HG03432 (cell line): ENCODE measurements around the gene MSANTD2.
A peak's percentile ranks its signal among the peaks of the same experiment; 100 is the strongest.

Experiments
- ATAC-seq: cut with Tn5 transposase; IDR thresholded peaks from one replicate; pipeline ENCODE4 v1.9.1; 2021; ENCODE audit warnings: mild to moderate bottlenecking, moderate library complexity; ENCODE audit not compliant: unreplicated experiment

Gene MSANTD2

GRCh38 chr11:124800226-124800929 is at the start of gene MSANTD2:
Gene MSANTD2, minus strand, starts transcription at chr11:124800406. Its CDS starts 26 bp downstream, at chr11:124800380.
- peak; percentile 93 for ATAC-seq

GRCh38 chr11:124846070-124846673 is 46.0 kb upstream of the MSANTD2 start:
- no peak for ATAC-seq

GRCh38 chr11:124844664-124845079 is 44.5 kb upstream of the MSANTD2 start:
- no peak for ATAC-seq

DNA sequence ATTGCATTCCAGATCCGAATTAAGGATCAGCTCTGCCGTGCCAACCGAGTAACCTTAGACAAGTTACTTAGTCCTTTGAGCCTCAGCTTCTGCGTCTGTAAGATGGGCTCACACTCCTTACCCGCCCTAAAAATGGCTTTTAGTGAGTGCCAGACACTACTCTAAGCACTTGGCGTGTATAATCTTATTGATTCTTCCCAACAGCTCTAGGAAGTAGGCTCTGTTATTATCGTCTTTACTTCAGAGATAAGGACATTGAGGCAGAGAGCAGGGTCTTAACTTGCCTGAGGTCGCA is 43.4 kb upstream of the MSANTD2 start:
- no peak for ATAC-seq

GRCh38 chr11:124842305-124842704 is 42.1 kb upstream of the MSANTD2 start:
- ATAC-seq: no peak

DNA sequence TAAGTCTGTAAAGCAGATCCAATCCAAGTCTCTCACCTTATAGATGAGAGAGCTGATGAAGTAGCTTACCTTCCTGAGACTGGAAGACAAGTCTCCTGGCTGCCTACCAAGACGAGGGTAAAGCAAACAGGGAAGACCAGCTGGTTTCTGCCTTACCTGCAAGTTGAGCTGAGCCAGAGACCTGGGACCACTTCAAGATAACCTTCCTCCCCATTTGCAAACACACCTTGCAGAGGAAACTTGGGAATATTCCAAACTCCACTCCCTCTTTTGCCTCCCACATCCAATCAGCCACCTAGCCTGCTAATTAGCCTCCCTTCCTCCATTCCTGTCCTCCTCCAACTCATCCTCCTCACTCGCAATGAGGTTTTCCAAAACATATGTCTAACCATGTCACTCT is 41.6 kb upstream of the MSANTD2 start:
- ATAC-seq: no peak

- ATAC-seq: no peak
Measured at GRCh38 chr11:124841201-124841600, 41.0 kb upstream of the MSANTD2 start.

DNA sequence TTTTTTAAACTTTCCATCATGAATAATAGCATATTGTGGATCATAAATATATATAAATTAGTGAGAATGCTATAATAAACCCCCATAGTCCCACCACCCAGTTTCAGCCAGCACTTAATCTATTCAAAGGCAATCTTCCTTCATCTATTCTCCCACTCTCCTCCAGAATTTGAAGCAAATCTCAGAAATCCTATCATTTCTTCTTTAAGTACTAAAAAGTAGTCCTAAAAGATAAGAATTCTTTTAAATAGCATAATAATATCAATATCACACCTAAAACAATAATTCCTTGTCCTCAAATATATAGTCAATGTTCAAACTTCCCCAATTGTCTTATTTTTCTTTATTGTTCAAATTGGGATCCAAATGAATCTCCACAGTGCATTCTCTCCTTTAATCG is 40.5 kb upstream of the MSANTD2 start:
- ATAC-seq: no peak

DNA sequence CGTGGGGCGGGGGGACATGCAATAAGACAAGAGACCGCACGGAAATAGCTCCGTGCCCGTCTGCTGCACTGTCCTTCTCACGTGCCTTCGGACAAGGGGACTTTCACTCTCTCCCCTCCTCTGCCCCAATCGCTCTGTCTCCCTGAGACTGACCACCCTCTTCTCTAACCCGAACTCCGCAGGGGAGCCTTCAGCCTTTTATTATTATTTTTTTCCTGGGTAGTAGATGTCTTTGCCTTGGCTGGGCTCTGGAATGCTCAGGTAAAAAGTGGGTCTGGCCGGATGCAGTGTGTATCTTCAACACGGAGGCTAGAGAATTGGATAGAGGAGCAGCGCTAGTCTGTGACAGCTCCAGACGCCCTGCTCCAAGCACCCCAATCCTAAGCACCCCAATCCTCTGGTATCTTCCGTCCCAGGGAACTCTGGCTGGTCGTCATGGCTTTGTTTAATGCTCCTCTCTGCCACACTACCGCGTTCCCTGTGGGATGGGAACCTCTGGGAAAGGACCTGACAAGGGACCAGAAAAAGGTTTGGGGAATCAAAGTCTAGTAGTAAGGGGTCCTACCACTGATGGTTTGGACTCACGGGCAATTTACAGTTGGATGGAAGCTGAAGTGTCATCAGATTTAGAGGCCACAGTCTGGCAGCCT is 39.9 kb upstream of the MSANTD2 start:
- ATAC-seq: no peak

GRCh38 chr11:124839128-124839971 is 39.1 kb upstream of the MSANTD2 start:
- no peak for ATAC-seq

GRCh38 chr11:124838805-124839127 is 38.6 kb upstream of the MSANTD2 start:
- ATAC-seq: no peak

GRCh38 chr11:124837491-124837856 is 37.3 kb upstream of the MSANTD2 start:
- peak; percentile 42 for ATAC-seq

DNA sequence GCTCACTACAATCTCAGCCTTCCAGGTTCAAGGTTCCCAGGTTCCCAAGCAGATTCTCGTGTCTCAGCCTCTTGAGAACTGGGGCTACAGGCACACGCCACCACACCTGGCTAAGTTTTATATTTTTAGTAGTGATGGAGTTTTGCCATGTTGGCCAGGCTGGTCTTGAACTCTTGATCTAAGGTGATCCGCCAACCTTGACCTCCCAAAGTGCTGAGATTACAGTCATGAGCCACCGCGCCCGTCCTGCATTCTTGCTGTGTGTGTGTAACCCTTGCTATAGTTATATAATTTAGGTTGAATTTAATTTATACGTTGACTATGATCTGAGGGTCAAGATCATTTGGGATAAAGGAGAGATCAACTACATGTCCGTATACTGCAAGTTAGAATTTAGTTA is 35.7 kb upstream of the MSANTD2 start:
- ATAC-seq: no peak

DNA sequence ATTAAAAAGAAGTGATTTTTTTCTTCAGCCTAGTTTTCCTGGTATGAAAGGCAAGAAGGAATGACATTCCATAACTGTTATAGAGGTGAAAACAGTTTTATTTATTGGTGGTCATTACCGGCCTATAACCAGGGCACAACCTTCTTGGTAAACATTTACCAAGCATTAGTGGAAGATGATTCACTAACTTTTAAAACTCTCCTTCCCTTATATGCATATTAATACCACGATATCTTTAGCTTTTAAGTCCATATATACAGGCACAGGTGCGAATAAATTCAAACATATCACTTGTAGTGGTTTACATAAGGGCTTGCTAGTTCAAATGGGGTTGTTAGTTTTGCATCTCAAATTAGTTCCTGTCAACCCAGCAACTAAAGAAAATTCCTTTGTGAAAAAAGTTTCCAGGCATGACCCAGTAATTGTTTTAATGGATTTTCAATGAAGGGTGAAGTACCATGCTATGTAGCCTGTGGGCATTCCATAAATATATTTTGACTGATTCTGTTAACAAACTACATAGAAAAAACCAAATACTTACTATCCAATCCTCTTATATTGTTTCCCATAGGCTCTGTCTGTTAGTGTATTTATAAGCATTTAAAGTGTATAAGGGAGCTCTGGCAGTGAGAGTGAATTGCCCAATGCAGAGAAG is 34.4 kb upstream of the MSANTD2 start:
- ATAC-seq: no peak

- no peak for ATAC-seq
Measured at GRCh38 chr11:124832571-124832970, 32.4 kb upstream of the MSANTD2 start.

- no peak for ATAC-seq
Measured at GRCh38 chr11:124831897-124832296, 31.7 kb upstream of the MSANTD2 start.

- no peak for ATAC-seq
Measured at GRCh38 chr11:124830749-124831148, 30.5 kb upstream of the MSANTD2 start.

DNA sequence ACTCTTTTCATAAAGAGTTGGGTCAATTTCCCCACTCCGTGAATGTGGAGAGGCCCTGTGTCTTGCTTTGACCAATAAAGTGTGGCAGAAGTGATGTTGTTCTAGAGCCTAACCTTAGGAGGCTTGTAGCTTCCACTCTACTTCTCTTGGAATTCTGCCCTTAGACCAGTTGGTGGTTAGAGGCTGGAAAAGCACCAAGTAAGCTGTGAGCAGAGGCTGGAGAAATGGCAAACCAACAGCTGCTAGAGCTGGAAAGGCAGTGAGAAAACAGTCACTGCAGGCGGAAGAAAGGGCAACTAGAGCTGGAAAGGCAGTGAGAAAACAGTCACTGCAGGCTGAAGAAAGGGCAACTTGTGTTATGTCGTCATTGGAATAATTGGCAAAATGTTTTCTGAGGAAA is 29.8 kb upstream of the MSANTD2 start:
- no peak for ATAC-seq

DNA sequence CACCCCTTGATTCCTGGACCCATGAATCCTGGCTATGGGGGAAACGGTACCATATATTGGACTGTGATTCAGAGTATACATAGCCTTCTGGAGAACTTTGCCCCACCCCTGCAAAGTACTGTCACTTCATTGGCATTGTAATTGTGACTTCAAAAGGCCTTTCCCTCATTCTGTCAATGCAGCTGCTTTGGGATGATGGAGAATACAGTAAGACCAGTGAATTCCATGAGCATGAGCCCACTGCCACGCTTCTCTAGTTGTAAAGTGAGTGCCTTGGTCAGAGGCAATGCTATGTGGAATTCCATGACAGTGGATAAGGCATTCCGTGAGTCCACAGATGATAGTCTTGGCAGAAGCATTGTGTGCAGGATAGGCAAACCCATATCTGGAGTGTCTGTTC is 25.7 kb upstream of the MSANTD2 start:
- ATAC-seq: no peak

- ATAC-seq: no peak
Measured at GRCh38 chr11:124823512-124824376, 23.5 kb upstream of the MSANTD2 start.
